ENCODE data around the gene ATXN2.

The ATXN2 gene

DNA sequence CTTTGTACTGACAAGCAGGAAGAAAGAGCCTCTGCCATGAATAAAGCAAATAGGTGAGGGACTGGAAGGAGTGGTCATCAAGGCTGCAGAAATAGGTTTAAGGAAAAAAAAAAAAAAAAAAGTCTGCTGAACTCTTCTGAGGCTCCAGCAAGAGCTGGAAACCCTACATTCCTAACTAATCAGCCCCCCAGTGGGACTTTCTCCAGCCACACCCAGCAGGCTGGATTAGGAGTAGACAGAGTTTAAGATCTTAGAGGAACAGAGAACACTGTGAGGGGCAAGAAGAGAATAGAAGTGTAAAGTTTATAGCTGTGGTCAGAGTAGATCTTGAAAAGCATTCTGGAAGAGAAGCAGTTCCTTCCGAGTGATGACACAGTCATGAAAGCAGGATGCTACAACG is 66.4 kb downstream of the ATXN2 start:
- no peak for DNase-seq
- Histone ChIP-seq H2AFZ (ENCODE audit: low read depth, low read length) (no peak overlapping the region), H3K4me1 (ENCODE audit: control insufficient read depth, insufficient read depth, low read depth, low read length) (no peaks in the 10 kb centered on the region), H2BK12ac (ENCODE audit: low read length in 2 of 2) (no peak overlapping the region), H3K36me3 (ENCODE audit: control insufficient read depth in 1 of 2, insufficient read depth in 2 of 2, low read depth in 1 of 2, low read length in 2 of 2) (peaks cover 16 to 78% of the 10 kb centered on the region in 2 experiments), H4K91ac (ENCODE audit: low read length) (no peak overlapping the region), H3K18ac (ENCODE audit: low read depth in 1 of 2, low read length in 2 of 2) (no peak overlapping the region), H3K9me3 (ENCODE audit: control insufficient read depth, low read length) (no peaks in the 10 kb centered on the region), H2AK5ac (ENCODE audit: low read length, severe bottlenecking) (no peak overlapping the region), H3K27me3 (ENCODE audit: control insufficient read depth in 1 of 2, insufficient read depth in 1 of 2, low read length in 2 of 2) (no peaks in the 10 kb centered on the region), H3K23ac (ENCODE audit: low read length in 2 of 2) (no peak overlapping the region), H2BK5ac (ENCODE audit: low read depth, low read length, poor library complexity, severe bottlenecking) (no peak overlapping the region), H3K4me3 (ENCODE audit: insufficient read depth in 1 of 2, low read depth in 1 of 2, low read length in 2 of 2) (no peak overlapping the region), H4K8ac (ENCODE audit: low read length) (no peak overlapping the region), H2BK15ac (ENCODE audit: low read depth, poor library complexity, severe bottlenecking) (no peak overlapping the region), H2BK120ac (ENCODE audit: low read depth, low read length) (no peak overlapping the region), H3K9ac (ENCODE audit: low read length) (peak overlapping the region; percentile 3), H3K79me1 (replicated peaks; ENCODE audit: low read length, poor library complexity, severe bottlenecking) (peaks cover 14% of the 10 kb centered on the region), H3K27ac (ENCODE audit: low read length, poor library complexity, severe bottlenecking) (no peak overlapping the region), H3K4me2 (ENCODE audit: low read length, poor library complexity, severe bottlenecking) (no peak overlapping the region), H3K14ac (ENCODE audit: low read length in 2 of 2) (no peak overlapping the region), H3K4ac (ENCODE audit: low read depth in 1 of 2, low read length in 2 of 2) (no peak overlapping the region)
- 71% methylated on average over 1 of the region's 2 CpGs for WGBS

DNA sequence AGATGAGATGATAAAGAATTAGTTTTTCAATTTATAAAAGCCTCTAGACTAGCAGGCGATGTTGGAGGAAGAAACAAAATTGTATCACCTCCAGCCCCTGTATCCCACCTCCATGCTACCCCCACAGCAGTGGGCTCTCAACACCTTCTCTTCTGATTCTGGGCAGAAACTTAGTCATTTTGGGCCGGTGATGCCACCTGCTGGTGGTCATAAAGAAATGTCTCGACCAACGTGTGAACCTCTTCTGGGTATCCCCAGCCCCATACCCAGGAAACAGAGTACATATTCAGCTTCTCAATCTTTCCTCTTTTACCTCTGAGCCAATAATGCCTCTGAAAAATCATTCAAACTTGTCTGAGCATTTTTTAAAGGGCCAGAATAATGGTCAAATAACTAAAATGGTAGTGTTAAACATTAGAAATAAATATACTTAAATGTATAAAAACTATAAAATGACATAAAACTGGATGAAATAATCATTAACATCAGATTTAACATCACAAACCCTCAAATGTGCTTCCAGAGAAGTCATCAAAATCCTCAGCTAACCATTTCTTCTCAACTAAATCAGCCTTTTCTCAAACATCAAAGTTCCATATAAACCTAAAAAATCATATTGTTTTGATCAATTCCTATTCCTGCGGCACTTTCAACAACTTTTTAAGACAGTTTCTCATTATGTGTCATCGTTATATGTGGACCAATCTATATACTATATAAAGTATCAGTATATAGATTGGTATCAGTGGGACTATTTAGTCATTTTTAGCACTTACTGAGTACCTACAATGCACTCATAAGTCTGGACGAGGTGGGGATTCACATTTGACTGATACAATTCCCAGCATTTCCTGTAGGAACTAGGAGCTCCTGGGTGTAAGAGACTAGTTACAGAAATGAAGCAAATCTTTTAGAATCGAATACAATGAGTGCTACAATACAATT is 69.4 kb downstream of the ATXN2 start:
- Histone ChIP-seq H2AK5ac (ENCODE audit: low read length, severe bottlenecking) (no peak overlapping the region), H2BK5ac (ENCODE audit: low read depth, low read length, poor library complexity, severe bottlenecking) (no peak overlapping the region), H3K23ac (ENCODE audit: low read length in 2 of 2) (no peak overlapping the region), H3K9me3 (ENCODE audit: control insufficient read depth, low read length) (no peaks in the 10 kb centered on the region), H3K27ac (ENCODE audit: low read length, poor library complexity, severe bottlenecking) (no peak overlapping the region), H3K14ac (ENCODE audit: low read length in 2 of 2) (no peak overlapping the region), H4K8ac (ENCODE audit: low read length) (no peak overlapping the region), H3K4ac (ENCODE audit: low read depth in 1 of 2, low read length in 2 of 2) (no peak overlapping the region), H3K4me3 (ENCODE audit: insufficient read depth in 1 of 2, low read depth in 1 of 2, low read length in 2 of 2) (no peak overlapping the region), H3K4me2 (ENCODE audit: low read length, poor library complexity, severe bottlenecking) (no peak overlapping the region), H2BK120ac (ENCODE audit: low read depth, low read length) (no peak overlapping the region), H3K18ac (ENCODE audit: low read depth in 1 of 2, low read length in 2 of 2) (no peak overlapping the region), H3K27me3 (ENCODE audit: control insufficient read depth in 1 of 2, insufficient read depth in 1 of 2, low read length in 2 of 2) (no peaks in the 10 kb centered on the region), H3K4me1 (ENCODE audit: control insufficient read depth, insufficient read depth, low read depth, low read length) (no peaks in the 10 kb centered on the region), H2BK15ac (ENCODE audit: low read depth, poor library complexity, severe bottlenecking) (no peak overlapping the region), H3K79me1 (replicated peaks; ENCODE audit: low read length, poor library complexity, severe bottlenecking) (peaks cover 15% of the 10 kb centered on the region), H3K9ac (ENCODE audit: low read length) (no peak overlapping the region), H3K36me3 (ENCODE audit: control insufficient read depth in 1 of 2, insufficient read depth in 2 of 2, low read depth in 1 of 2, low read length in 2 of 2) (peaks cover 9 to 84% of the 10 kb centered on the region in 2 experiments), H2AFZ (ENCODE audit: low read depth, low read length) (no peak overlapping the region), H2BK12ac (ENCODE audit: low read length in 2 of 2) (no peak overlapping the region), H4K91ac (ENCODE audit: low read length) (no peak overlapping the region)
- DNase-seq = peak; percentile 74
- WGBS = 38% methylated on average over 5 of the region's 8 CpGs

DNA sequence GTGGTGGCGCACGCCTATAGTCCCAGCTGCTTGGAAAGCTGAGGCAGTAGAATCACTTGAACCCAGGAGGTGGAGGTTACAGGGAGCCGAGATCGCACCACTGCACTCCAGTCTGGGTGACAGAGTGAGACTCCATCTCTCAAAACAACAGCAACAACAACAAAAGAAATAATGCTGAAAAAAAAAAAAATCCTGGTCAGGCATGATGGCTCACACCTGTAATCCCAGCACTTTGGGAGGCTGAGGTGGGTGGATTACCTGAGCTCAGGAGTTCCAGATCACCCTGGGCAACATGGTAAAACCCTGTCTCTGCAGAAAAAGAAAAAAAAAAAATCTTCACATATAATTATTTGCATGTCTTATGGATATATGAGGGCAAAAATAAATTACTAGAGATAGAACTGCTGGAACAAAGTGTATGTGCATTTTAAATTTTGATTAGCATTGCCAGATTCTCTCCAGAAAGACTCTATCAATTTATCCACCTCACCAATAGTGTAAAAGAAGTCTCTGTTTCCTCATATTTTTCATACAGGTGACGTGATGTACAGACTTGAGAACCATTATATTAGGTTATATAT is 75.4 kb downstream of the ATXN2 start:
- H2AK5ac ChIP-seq (ENCODE audit: low read length, severe bottlenecking) = no peak overlapping the region
- no peaks in the 10 kb centered on the region for H3K9me3 ChIP-seq (ENCODE audit: control insufficient read depth, low read length)
- H3K4me3 ChIP-seq (ENCODE audit: insufficient read depth in 1 of 2, low read depth in 1 of 2, low read length in 2 of 2) = no peak overlapping the region
- no peak overlapping the region for H3K14ac ChIP-seq (ENCODE audit: low read length in 2 of 2)
- H3K9ac ChIP-seq (ENCODE audit: low read length) = no peak overlapping the region
- H3K27me3 ChIP-seq (ENCODE audit: control insufficient read depth in 1 of 2, insufficient read depth in 1 of 2, low read length in 2 of 2) = no peaks in the 10 kb centered on the region
- no peak overlapping the region for H3K27ac ChIP-seq (ENCODE audit: low read length, poor library complexity, severe bottlenecking)
- H4K8ac ChIP-seq (ENCODE audit: low read length) = no peak overlapping the region
- H4K91ac ChIP-seq (ENCODE audit: low read length) = no peak overlapping the region
- no peak overlapping the region for H3K23ac ChIP-seq (ENCODE audit: low read length in 2 of 2)
- no peak overlapping the region for H2BK120ac ChIP-seq (ENCODE audit: low read depth, low read length)
- H3K4ac ChIP-seq (ENCODE audit: low read depth in 1 of 2, low read length in 2 of 2) = no peak overlapping the region
- peaks cover 26% of the 10 kb centered on the region for H3K79me1 ChIP-seq (replicated peaks; ENCODE audit: low read length, poor library complexity, severe bottlenecking)
- H2BK12ac ChIP-seq (ENCODE audit: low read length in 2 of 2) = no peak overlapping the region
- DNase-seq = no peak
- WGBS = 96% methylated on average over 4 of the region's 5 CpGs
- H3K4me1 ChIP-seq (ENCODE audit: control insufficient read depth, insufficient read depth, low read depth, low read length) = no peaks in the 10 kb centered on the region
- H2BK15ac ChIP-seq (ENCODE audit: low read depth, poor library complexity, severe bottlenecking) = no peak overlapping the region
- no peak overlapping the region for H2AFZ ChIP-seq (ENCODE audit: low read depth, low read length)
- H3K4me2 ChIP-seq (ENCODE audit: low read length, poor library complexity, severe bottlenecking) = no peak overlapping the region
- no peak overlapping the region for H2BK5ac ChIP-seq (ENCODE audit: low read depth, low read length, poor library complexity, severe bottlenecking)
- peaks cover 20 to 96% of the 10 kb centered on the region in 2 experiments for H3K36me3 ChIP-seq (ENCODE audit: control insufficient read depth in 1 of 2, insufficient read depth in 2 of 2, low read depth in 1 of 2, low read length in 2 of 2)
- no peak overlapping the region for H3K18ac ChIP-seq (ENCODE audit: low read depth in 1 of 2, low read length in 2 of 2)

DNA sequence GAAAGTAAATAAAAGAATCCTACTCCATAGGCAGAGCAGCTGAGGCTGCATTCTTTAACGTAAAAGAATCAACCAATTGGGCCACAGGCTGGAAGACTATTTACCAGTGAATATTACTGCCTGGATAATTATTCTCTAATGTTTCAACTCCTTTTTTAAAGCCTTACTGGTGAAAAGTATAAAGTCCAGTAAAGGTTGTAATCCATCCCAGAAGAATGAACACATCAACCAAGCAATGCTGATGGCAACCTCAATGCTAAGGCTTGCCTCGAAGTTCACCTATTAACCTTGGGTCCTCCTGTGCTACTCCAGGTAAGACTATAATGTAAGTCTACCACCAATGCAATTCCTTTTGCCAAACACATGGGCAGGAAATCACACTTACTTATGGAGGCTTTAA is 77.3 kb downstream of the ATXN2 start:
- Histone ChIP-seq H3K4me2 (ENCODE audit: low read length, poor library complexity, severe bottlenecking) (no peak overlapping the region), H3K23ac (ENCODE audit: low read length in 2 of 2) (no peak overlapping the region), H3K4me3 (ENCODE audit: insufficient read depth in 1 of 2, low read depth in 1 of 2, low read length in 2 of 2) (no peak overlapping the region), H3K79me1 (replicated peaks; ENCODE audit: low read length, poor library complexity, severe bottlenecking) (peaks cover 26% of the 10 kb centered on the region), H3K14ac (ENCODE audit: low read length in 2 of 2) (no peak overlapping the region), H2BK120ac (ENCODE audit: low read depth, low read length) (no peak overlapping the region), H3K9me3 (ENCODE audit: control insufficient read depth, low read length) (no peaks in the 10 kb centered on the region), H3K36me3 (ENCODE audit: control insufficient read depth in 1 of 2, insufficient read depth in 2 of 2, low read depth in 1 of 2, low read length in 2 of 2) (peaks cover 17 to 96% of the 10 kb centered on the region in 2 experiments), H3K4ac (ENCODE audit: low read depth in 1 of 2, low read length in 2 of 2) (no peak overlapping the region), H4K8ac (ENCODE audit: low read length) (no peak overlapping the region), H3K4me1 (ENCODE audit: control insufficient read depth, insufficient read depth, low read depth, low read length) (no peaks in the 10 kb centered on the region), H4K91ac (ENCODE audit: low read length) (no peak overlapping the region), H3K18ac (ENCODE audit: low read depth in 1 of 2, low read length in 2 of 2) (no peak overlapping the region), H3K27me3 (ENCODE audit: control insufficient read depth in 1 of 2, insufficient read depth in 1 of 2, low read length in 2 of 2) (no peaks in the 10 kb centered on the region), H2BK12ac (ENCODE audit: low read length in 2 of 2) (no peak overlapping the region), H2AK5ac (ENCODE audit: low read length, severe bottlenecking) (no peak overlapping the region), H3K27ac (ENCODE audit: low read length, poor library complexity, severe bottlenecking) (no peak overlapping the region), H2AFZ (ENCODE audit: low read depth, low read length) (no peak overlapping the region), H3K9ac (ENCODE audit: low read length) (no peak overlapping the region), H2BK15ac (ENCODE audit: low read depth, poor library complexity, severe bottlenecking) (no peak overlapping the region), H2BK5ac (ENCODE audit: low read depth, low read length, poor library complexity, severe bottlenecking) (no peak overlapping the region)
- DNase-seq = no peak
- WGBS = 100% methylated on average over 1 of the region's 2 CpGs

All from mesenchymal stem cell (in vitro differentiated cells and primary cell).